PC-9 (cell line): ENCODE measurements around the gene ECD.

ENCODE experiments used
- EZH2 ChIP-seq: fragments of 200-600 bp; sonication (generic); IDR thresholded peaks from 2 replicates; pipeline ENCODE4 v1.8.0; 2017; ENCODE audit warnings: antibody characterized with exemption, low read depth
- TF ChIP-seq, protein P1 (sequence below): fragments of 200-600 bp; sonication (generic); conservative IDR thresholded peaks from 2 replicates; pipeline ENCODE4 v1.6.1; 2017; ENCODE audit warnings: mixed run types, antibody characterized with exemption, mild to moderate bottlenecking, moderate library complexity

DNA sequence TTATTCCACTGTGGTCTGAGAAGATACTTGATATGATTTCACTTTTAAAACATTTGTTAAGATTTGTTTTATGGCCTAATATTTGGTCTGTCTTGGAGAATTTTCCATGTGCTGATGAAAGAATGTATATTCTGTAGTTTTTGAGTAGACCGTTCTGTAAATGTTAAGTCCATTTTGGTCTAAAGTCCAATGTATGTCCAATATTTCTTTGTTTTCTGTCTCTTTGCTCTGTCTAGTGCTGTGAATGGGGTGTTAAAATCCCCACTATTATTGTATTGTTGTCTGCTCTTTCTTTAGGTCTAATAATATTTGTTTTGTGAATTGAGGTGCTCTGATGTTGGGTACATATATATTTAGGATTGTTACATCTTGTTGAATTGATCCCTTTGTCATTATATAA lies 47.9 kb upstream of the ECD start:
- TF ChIP-seq, protein P1, sequence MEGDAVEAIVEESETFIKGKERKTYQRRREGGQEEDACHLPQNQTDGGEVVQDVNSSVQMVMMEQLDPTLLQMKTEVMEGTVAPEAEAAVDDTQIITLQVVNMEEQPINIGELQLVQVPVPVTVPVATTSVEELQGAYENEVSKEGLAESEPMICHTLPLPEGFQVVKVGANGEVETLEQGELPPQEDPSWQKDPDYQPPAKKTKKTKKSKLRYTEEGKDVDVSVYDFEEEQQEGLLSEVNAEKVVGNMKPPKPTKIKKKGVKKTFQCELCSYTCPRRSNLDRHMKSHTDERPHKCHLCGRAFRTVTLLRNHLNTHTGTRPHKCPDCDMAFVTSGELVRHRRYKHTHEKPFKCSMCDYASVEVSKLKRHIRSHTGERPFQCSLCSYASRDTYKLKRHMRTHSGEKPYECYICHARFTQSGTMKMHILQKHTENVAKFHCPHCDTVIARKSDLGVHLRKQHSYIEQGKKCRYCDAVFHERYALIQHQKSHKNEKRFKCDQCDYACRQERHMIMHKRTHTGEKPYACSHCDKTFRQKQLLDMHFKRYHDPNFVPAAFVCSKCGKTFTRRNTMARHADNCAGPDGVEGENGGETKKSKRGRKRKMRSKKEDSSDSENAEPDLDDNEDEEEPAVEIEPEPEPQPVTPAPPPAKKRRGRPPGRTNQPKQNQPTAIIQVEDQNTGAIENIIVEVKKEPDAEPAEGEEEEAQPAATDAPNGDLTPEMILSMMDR: no peak
- TF ChIP-seq EZH2: no peak
